HUES6 (cell line): ENCODE measurements around the gene PRPF19.
"Not testable (repeated sequence)": the region's sequence is repeated elsewhere in the genome, so short reads cannot be mapped to it uniquely, and the experiment has no call there.

Experiments used
- H3K27ac ChIP-seq: 2 replicates; pipeline ENCODE4 v1.7.0; 2013; ENCODE audit warnings: low read depth, mild to moderate bottlenecking, low read length, inconsistent platforms
- H3K27me3 ChIP-seq: 2 replicates; pipeline ENCODE4 v1.6.1; 2013; ENCODE audit warnings: low read length; ENCODE audit not compliant: control insufficient read depth, insufficient read depth
- H3K36me3 ChIP-seq: 2 replicates; pipeline ENCODE4 v1.6.1; 2013; ENCODE audit warnings: low read length; ENCODE audit not compliant: control insufficient read depth, insufficient read depth
- H3K4me1 ChIP-seq: 2 replicates; pipeline ENCODE4 v1.6.1; 2013; ENCODE audit warnings: low read length; ENCODE audit not compliant: control insufficient read depth, insufficient read depth
- H3K4me3 ChIP-seq: 2 replicates; pipeline ENCODE4 v1.5.1; 2013; ENCODE audit warnings: low read depth, low read length
- H3K9ac ChIP-seq: one replicate; pipeline ENCODE4 v1.6.1; 2013; ENCODE audit warnings: mild to moderate bottlenecking, low read length
- H3K9me3 ChIP-seq: 2 replicates; pipeline ENCODE4 v1.6.1; 2013; ENCODE audit warnings: low read depth, low read length; ENCODE audit not compliant: control insufficient read depth, insufficient read depth

PRPF19 gene

DNA sequence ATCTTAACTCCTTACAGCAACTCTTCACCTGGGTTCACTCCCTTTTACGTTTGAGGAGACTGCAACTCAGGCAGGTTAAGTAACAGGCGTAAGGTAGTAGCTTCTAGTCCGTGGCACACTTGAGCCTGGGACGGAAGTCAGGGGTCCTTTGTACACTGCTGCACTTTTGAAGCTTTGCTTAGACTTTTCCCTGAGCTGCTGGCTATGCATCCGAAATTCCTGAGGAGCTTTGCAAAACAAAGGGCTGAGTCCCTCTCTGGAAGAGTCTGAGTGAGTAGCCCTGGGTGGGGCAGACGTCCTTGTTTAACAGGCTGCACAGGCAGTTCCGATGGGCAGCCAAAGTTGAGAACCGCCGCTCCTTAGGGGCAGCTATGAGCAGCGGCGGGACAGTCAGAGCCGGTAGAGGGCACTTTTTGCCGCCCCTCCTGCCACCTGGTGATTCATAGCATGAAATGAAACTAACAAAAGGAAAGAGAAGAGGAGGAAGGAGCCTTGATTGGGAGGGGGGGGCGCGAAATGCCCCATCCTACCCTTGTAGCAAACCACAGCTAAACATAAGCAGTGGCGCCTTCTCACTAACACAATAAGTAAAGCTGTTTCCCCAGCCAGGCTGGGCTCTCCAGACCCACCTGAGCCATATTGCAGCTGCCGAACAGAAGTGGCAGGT lies 9.0 kb upstream of the PRPF19 start:
- Histone ChIP-seq H3K9ac (peak overlapping the region; percentile 68), H3K27ac (peak overlapping the region; percentile 19; the same call in 1 of the 2 replicates), H3K27me3 (peaks cover 12% of the 10 kb centered on the region; the same call in 1 of the 2 replicates), H3K36me3 (peaks cover 7% of the 10 kb centered on the region), H3K4me1 (peaks cover 39% of the 10 kb centered on the region), H3K4me3 (peak overlapping the region; percentile 52), H3K9me3 (no peaks in the 10 kb centered on the region; the same call in 1 of the 2 replicates)

GRCh38 chr11:60914633-60915247 lies 8.4 kb upstream of the PRPF19 start:
- no peak overlapping the region for H3K27ac ChIP-seq
- peaks cover 39% of the 10 kb centered on the region for H3K4me1 ChIP-seq

GRCh38 chr11:60913793-60914632 lies 7.6 kb upstream of the PRPF19 start, which contains the start of gene TMEM109:
Gene TMEM109 (plus strand): TSS chr11:60914158. CDS start chr11:60919694, 5,536 bp downstream.
- Histone ChIP-seq H3K4me1 (peaks cover 39% of the 10 kb centered on the region), H3K27ac (peak within 1 kb of the TSS; percentile 43), H3K9ac (peak within 1 kb of the TSS; percentile 68), H3K4me3 (peak within 1 kb of the TSS; percentile 52), H3K9me3 (no peaks in the 10 kb centered on the region; the same call in 1 of the 2 replicates), H3K36me3 (no peaks in the 10 kb centered on the region), H3K27me3 (peaks cover 23% of the 10 kb centered on the region)

More at GRCh38 chr11:60914633-60915247, 8.4 kb upstream of the PRPF19 start:
- peak overlapping the region; percentile 52 for H3K4me3 ChIP-seq
- H3K9me3 ChIP-seq, result no peaks in the 10 kb centered on the region; the same call in 1 of the 2 replicates
- peak overlapping the region; percentile 68 for H3K9ac ChIP-seq
- peaks cover 18% of the 10 kb centered on the region for H3K27me3 ChIP-seq
- peaks cover under 1% of the 10 kb centered on the region; the same call in 1 of the 2 replicates for H3K36me3 ChIP-seq

GRCh38 chr11:60912851-60913528 lies 6.6 kb upstream of the PRPF19 start:
- Histone ChIP-seq H3K36me3 (no peaks in the 10 kb centered on the region), H3K9me3 (no peaks in the 10 kb centered on the region; the same call in 1 of the 2 replicates), H3K9ac (peak overlapping the region; percentile 68), H3K4me1 (peaks cover 33% of the 10 kb centered on the region), H3K4me3 (peak overlapping the region; percentile 52), H3K27me3 (peaks cover 33% of the 10 kb centered on the region), H3K27ac (no peak overlapping the region)

- Histone ChIP-seq H3K9ac (no peak overlapping the region), H3K4me3 (no peak overlapping the region), H3K4me1 (peaks cover 33% of the 10 kb centered on the region)
Observed at GRCh38 chr11:60912223-60912850, 6.0 kb upstream of the PRPF19 start.

GRCh38 chr11:60910711-60911380 lies 4.5 kb upstream of the PRPF19 start:
- Histone ChIP-seq H3K4me1 (peaks cover 23% of the 10 kb centered on the region), H3K9ac (no peak overlapping the region), H3K27me3 (peaks cover 36% of the 10 kb centered on the region), H3K9me3 (no peaks in the 10 kb centered on the region), H3K36me3 (no peaks in the 10 kb centered on the region), H3K27ac (no peak overlapping the region), H3K4me3 (no peak overlapping the region)

More at GRCh38 chr11:60912223-60912850, 6.0 kb upstream of the PRPF19 start:
- no peaks in the 10 kb centered on the region for H3K36me3 ChIP-seq
- H3K9me3 ChIP-seq, result no peaks in the 10 kb centered on the region
- peaks cover 36% of the 10 kb centered on the region for H3K27me3 ChIP-seq
- no peak overlapping the region for H3K27ac ChIP-seq

DNA sequence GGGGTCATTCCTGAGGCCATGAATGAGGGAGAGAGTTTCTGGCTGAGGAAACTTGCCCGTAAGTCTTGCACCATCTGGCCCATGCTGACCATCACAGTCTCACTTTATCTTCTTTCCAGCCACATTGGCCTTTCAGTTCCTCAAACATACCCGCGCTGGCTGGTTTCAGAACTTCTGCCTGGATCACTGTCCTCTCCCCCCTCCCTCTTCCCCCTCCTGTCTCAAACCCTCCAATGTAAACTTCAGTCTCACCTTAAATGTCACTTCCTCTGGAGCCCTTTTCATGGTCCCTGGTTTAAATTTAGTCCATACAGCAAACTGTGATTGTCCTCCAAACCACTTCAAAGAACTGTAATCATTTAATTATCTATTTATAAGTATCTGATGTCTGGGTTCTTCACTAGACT lies 3.9 kb upstream of the PRPF19 start:
- Histone ChIP-seq H3K36me3 (no peaks in the 10 kb centered on the region), H3K9ac (no peak overlapping the region), H3K27me3 (peaks cover 36% of the 10 kb centered on the region), H3K4me3 (no peak overlapping the region), H3K27ac (no peak overlapping the region), H3K4me1 (peaks cover 22% of the 10 kb centered on the region), H3K9me3 (no peaks in the 10 kb centered on the region)

GRCh38 chr11:60909680-60910280 lies 3.4 kb upstream of the PRPF19 start:
- not testable (repeated sequence) for H3K36me3 ChIP-seq, H3K27ac ChIP-seq, H3K9me3 ChIP-seq, H3K9ac ChIP-seq, H3K4me3 ChIP-seq
- Histone ChIP-seq H3K4me1 (peaks cover 22% of the 10 kb centered on the region), H3K27me3 (peaks cover 36% of the 10 kb centered on the region)

DNA sequence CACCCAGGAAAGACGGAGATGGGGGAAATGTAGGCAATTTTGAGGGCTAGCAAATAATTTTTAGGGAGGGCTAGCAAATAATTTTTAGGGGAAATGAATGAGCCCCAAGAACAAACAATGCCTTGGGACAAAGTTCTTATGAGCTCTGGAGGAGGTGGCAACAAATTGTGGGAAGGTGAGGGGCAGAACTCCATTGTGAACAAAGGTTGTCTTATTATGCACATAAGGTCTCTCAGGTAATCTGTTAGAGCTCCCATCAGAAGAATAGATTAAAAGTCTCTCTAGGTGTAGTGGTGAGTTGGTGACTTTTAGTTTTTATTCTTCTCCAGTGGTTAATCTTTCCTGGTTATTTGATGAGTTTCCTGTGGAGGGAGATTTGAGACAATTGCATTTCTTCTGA lies 2.4 kb upstream of the PRPF19 start:
- Histone ChIP-seq H3K9me3 (no peaks in the 10 kb centered on the region), H3K27ac (no peak overlapping the region)

More for the DNA sequence above, 2.4 kb upstream of the PRPF19 start:
- peaks cover 17% of the 10 kb centered on the region for H3K4me1 ChIP-seq
- H3K4me3 ChIP-seq, result no peak overlapping the region
- H3K36me3 ChIP-seq, result 0 out of 2 replicates have a peak, but pooled peaks cover 3% of the 10 kb centered on the region
- H3K27me3 ChIP-seq, result peaks cover 36% of the 10 kb centered on the region
- H3K9ac ChIP-seq, result no peak overlapping the region
